H9 (cell line): ENCODE results near the gene MICAL3. TPM values are rescaled to one million over a fixed set of nuclear protein-coding genes. Genes with fewer than 3 reads are reported as not detected.

Source experiments
- DNase-seq: peaks from one replicate; pipeline ENCODE4 v3.0.0-alpha.2; 2017
- H2AFZ ChIP-seq: one replicate; pipeline ENCODE4 v1.6.1; 2013; ENCODE audit warnings: mild to moderate bottlenecking, low read length, control low read depth, moderate library complexity
- H2AK5ac ChIP-seq: 2 replicates; pipeline ENCODE4 v1.6.1; 2013; ENCODE audit warnings: low read length, control low read depth, mixed read lengths; ENCODE audit not compliant: insufficient read length
- H2BK120ac ChIP-seq: one replicate; pipeline ENCODE4 v1.6.1; 2013; ENCODE audit warnings: low read depth, mild to moderate bottlenecking, low read length, control low read depth, inconsistent platforms; ENCODE audit not compliant: poor library complexity, severe bottlenecking
- H2BK12ac ChIP-seq: 2 replicates; pipeline ENCODE4 v1.6.1; 2013; ENCODE audit warnings: low read length, control low read depth, mixed read lengths, low read depth; ENCODE audit not compliant: insufficient read length
- H2BK15ac ChIP-seq: 2 replicates; pipeline ENCODE4 v1.6.1; 2013; ENCODE audit warnings: low read depth, low read length, control low read depth
- H2BK20ac ChIP-seq: one replicate; pipeline ENCODE4 v1.6.1; 2013; ENCODE audit warnings: low read depth, mild to moderate bottlenecking, low read length, control low read depth, inconsistent platforms; ENCODE audit not compliant: poor library complexity, severe bottlenecking
- H2BK5ac ChIP-seq: 2 replicates; pipeline ENCODE4 v1.6.1; 2013; ENCODE audit warnings: low read length, control low read depth, mixed read lengths; ENCODE audit not compliant: insufficient read length
- H3K14ac ChIP-seq: 2 replicates; pipeline ENCODE4 v1.6.1; 2013; ENCODE audit warnings: low read length, control low read depth; ENCODE audit not compliant: insufficient read depth
- H3K18ac ChIP-seq: 2 replicates; pipeline ENCODE4 v1.6.1; 2013; ENCODE audit warnings: low read depth, mild to moderate bottlenecking, mixed read lengths, low read length, control low read depth; ENCODE audit not compliant: insufficient read length
- H3K23ac ChIP-seq: 2 replicates; pipeline ENCODE4 v1.6.1; 2013; ENCODE audit warnings: low read length, control low read depth, mixed read lengths, low read depth; ENCODE audit not compliant: insufficient read length
- H3K23me2 ChIP-seq: 2 replicates; pipeline ENCODE4 v1.6.1; 2013; ENCODE audit warnings: low read depth, mild to moderate bottlenecking, mixed read lengths, low read length, control low read depth; ENCODE audit not compliant: insufficient read length, poor library complexity, severe bottlenecking
- H3K27ac ChIP-seq: 2 replicates; pipeline ENCODE4 v1.5.1; 2013; ENCODE audit warnings: low read length, control low read depth, mixed read lengths, low read depth; ENCODE audit not compliant: insufficient read length
- H3K27me3 ChIP-seq: 2 replicates; pipeline ENCODE4 v1.6.1; 2013; ENCODE audit warnings: low read length, control low read depth, inconsistent platforms; ENCODE audit not compliant: insufficient read depth
- H3K4ac ChIP-seq: 2 replicates; pipeline ENCODE4 v1.6.1; 2013; ENCODE audit warnings: low read depth, mild to moderate bottlenecking, control low read depth, inconsistent platforms, low read length, moderate library complexity
- H3K4me1 ChIP-seq: 2 replicates; pipeline ENCODE4 v1.6.1; 2013; ENCODE audit warnings: low read length, control low read depth, inconsistent platforms; ENCODE audit not compliant: insufficient read depth
- H3K4me2 ChIP-seq: 2 replicates; pipeline ENCODE4 v1.6.1; 2013; ENCODE audit warnings: low read length, control low read depth, mixed read lengths; ENCODE audit not compliant: insufficient read length, insufficient read depth
- H3K56ac ChIP-seq: 2 replicates; pipeline ENCODE4 v1.6.1; 2013; ENCODE audit warnings: low read depth, mild to moderate bottlenecking, mixed read lengths, low read length, control low read depth; ENCODE audit not compliant: insufficient read length
- H3K79me1 ChIP-seq: 2 replicates; pipeline ENCODE4 v1.6.1; 2013; ENCODE audit warnings: low read depth, mild to moderate bottlenecking, moderate library complexity, low read length, control low read depth, inconsistent platforms; ENCODE audit not compliant: insufficient read depth, poor library complexity, severe bottlenecking
- H3K79me2 ChIP-seq: 2 replicates; pipeline ENCODE4 v1.6.1; 2013; ENCODE audit warnings: low read length, control low read depth, inconsistent platforms; ENCODE audit not compliant: insufficient read depth
- H3K9ac ChIP-seq: 2 replicates; pipeline ENCODE4 v1.6.1; 2013; ENCODE audit warnings: low read length, control low read depth, mixed read lengths; ENCODE audit not compliant: insufficient read length; ENCODE audit errors: extremely low read depth
- H3K9me3 ChIP-seq: one replicate; pipeline ENCODE4 v1.6.1; 2013; ENCODE audit warnings: low read depth, low read length, inconsistent platforms; ENCODE audit not compliant: control insufficient read depth
- H3T11ph ChIP-seq: one replicate; pipeline ENCODE4 v1.6.1; 2013; ENCODE audit warnings: mild to moderate bottlenecking, low read length, control low read depth, inconsistent platforms
- H4K20me1 ChIP-seq: one replicate; pipeline ENCODE4 v1.6.1; 2013; ENCODE audit not compliant: control insufficient read depth, insufficient read length, insufficient read depth
- H4K5ac ChIP-seq: 2 replicates; pipeline ENCODE4 v1.6.1; 2013; ENCODE audit warnings: low read depth, mild to moderate bottlenecking, mixed read lengths, low read length, control low read depth; ENCODE audit not compliant: insufficient read length
- H4K8ac ChIP-seq: replicated peaks from 2 replicates; pipeline ENCODE4 v1.6.1; 2013; ENCODE audit warnings: low read length, control low read depth, mixed read lengths, low read depth; ENCODE audit not compliant: insufficient read length
- H4K91ac ChIP-seq: 2 replicates; pipeline ENCODE4 v1.6.1; 2013; ENCODE audit warnings: low read depth, mild to moderate bottlenecking, moderate library complexity, mixed read lengths, low read length, control low read depth; ENCODE audit not compliant: insufficient read length
- H3K27ac Mint-ChIP-seq, 3 experiments: 2 replicates in 2 of 3; 3 replicates in 1 of 3; pipeline ENCODE4 v1.8.0; 2020 to 2021; ENCODE audit warnings: mixed read lengths in 3 of 3, mild to moderate bottlenecking in 1 of 3, moderate library complexity in 1 of 3
- H3K27me3 Mint-ChIP-seq: 2 replicates; pipeline ENCODE4 v1.8.0; 2021; ENCODE audit warnings: low read depth, mild to moderate bottlenecking, moderate library complexity, mixed read lengths
- H3K36me3 Mint-ChIP-seq, 3 experiments: 2 replicates in 2 of 3; 3 replicates in 1 of 3; pipeline ENCODE4 v1.8.0; 2020 to 2021; ENCODE audit warnings: low read depth in 3 of 3, mixed read lengths in 3 of 3; ENCODE audit not compliant: insufficient read depth in 1 of 3
- H3K4me1 Mint-ChIP-seq, 2 experiments: 2 replicates each; pipeline ENCODE4 v1.8.0; 2020; ENCODE audit warnings: mixed read lengths in 2 of 2
- H3K4me3 Mint-ChIP-seq, 2 experiments: 2 replicates in 1 of 2; 3 replicates in 1 of 2; pipeline ENCODE4 v1.8.0; 2020 to 2021; ENCODE audit warnings: mild to moderate bottlenecking in 2 of 2, mixed read lengths in 2 of 2, moderate library complexity in 1 of 2
- H3K9me3 Mint-ChIP-seq, 2 experiments: 2 replicates in 1 of 2; 3 replicates in 1 of 2; pipeline ENCODE4 v1.8.0; 2020; ENCODE audit warnings: mild to moderate bottlenecking in 2 of 2, mixed read lengths in 2 of 2, moderate library complexity in 1 of 2
- CTCF ChIP-seq: fragments of 200-600 bp; sonication (generic); conservative IDR thresholded peaks from 3 replicates; pipeline ENCODE4 v1.8.0; 2021; ENCODE audit warnings: antibody characterized with exemption, mild to moderate bottlenecking
- WGBS: extraction: QIAGEN DNeasy Blood & Tissue Kit; methylation state at CpG from one replicate; pipeline ENCODE4 v1.1.7; 2013; ENCODE audit warnings: missing lambda C conversion rate, low lambda C conversion rate, mixed read lengths; ENCODE audit not compliant: insufficient read length; ENCODE audit errors: extremely low coverage; 5-methylcytosine and 5-hydroxymethylcytosine counted together
- total RNA-seq: library from RNA; stranded (reverse); gene quantifications from 2 replicates; pipeline ENCODE4 v1.2.1, GENCODE V29; 2021

MICAL3 gene
- total RNA-seq, 1 experiment from 2014 or later: 50.2 TPM

- Histone ChIP-seq H2AK5ac (no peak overlapping the region), H3K56ac (no peak overlapping the region), H3K79me1 (no peaks in the 10 kb centered on the region), H4K8ac (no peak overlapping the region), H2BK5ac (no peak overlapping the region), H3K4me1 (peaks cover 4% of the 10 kb centered on the region; the same call in 1 of the 2 replicates), H3K4ac (no peak overlapping the region), H2BK12ac (no peak overlapping the region), H4K5ac (no peak overlapping the region), H3K79me2 (peaks cover 3% of the 10 kb centered on the region; the same call in 1 of the 2 replicates), H3K14ac (no peak overlapping the region), H2AFZ (no peak overlapping the region), H2BK15ac (no peak overlapping the region), H3K27me3 (no peaks in the 10 kb centered on the region), H3K23me2 (no peaks in the 10 kb centered on the region), H2BK20ac (no peak overlapping the region), H2BK120ac (no peak overlapping the region), H3K4me2 (no peak overlapping the region), H4K20me1 (no peaks in the 10 kb centered on the region), H3T11ph (no peak overlapping the region), H3K23ac (no peak overlapping the region), H3K18ac (no peak overlapping the region), H3K9me3 (no peaks in the 10 kb centered on the region), H3K9ac (no peak overlapping the region), H3K27ac (no peak overlapping the region), H4K91ac (no peak overlapping the region)
- H3K27ac Mint-ChIP-seq: peak overlapping the region in 2 of 3 experiments; percentile 32 to 59; a peak in 3 of 7 replicates
- DNase-seq: no peak
- peaks cover 29 to 36% of the 10 kb centered on the region in 2 experiments for H3K4me1 Mint-ChIP-seq
- H3K9me3 Mint-ChIP-seq: no peaks in the 10 kb centered on the region
- no CpG with 5 or more reads among the region's 6 CpGs for WGBS
- H3K27me3 Mint-ChIP-seq: no peaks in the 10 kb centered on the region
- H3K36me3 Mint-ChIP-seq: peaks cover 1 to 10% (median 7%) of the 10 kb centered on the region in 3 experiments; a peak in 6 of 7 replicates
- H3K4me3 Mint-ChIP-seq: no peak overlapping the region
- TF ChIP-seq CTCF: no peak
Observed at GRCh38 chr22:17911312-17911705, 113.1 kb downstream of the MICAL3 start.
